Sciatic nerve (tissue), 1 donor: ENCODE results near the gene NDRG3. TPM values are rescaled to one million over a fixed set of nuclear protein-coding genes. Genes with fewer than 3 reads are reported as not detected.

Source experiments
- total RNA-seq: library from RNA; stranded (reverse); fragmentation: NEBNext Ultra II Directional; extraction: Animal tissue kit (Norgen Biotek cat#: 25700); gene quantifications from one replicate; pipeline ENCODE4 v1.2.1, GENCODE V29; 2021
- donor health status: DM: no; HTN: no; CAD: no.

Gene NDRG3
- total RNA-seq, 1 donor from 2014 or later, result 30.7 TPM

Other genes with a start within 250 kb of the NDRG3 start
- gene MYL9, start 204.6 kb downstream of the NDRG3 start, total RNA-seq, result 709 TPM
- 25.3 TPM for gene TGIF2, start 172.5 kb downstream of the NDRG3 start, total RNA-seq
- gene RAB5IF, start 140.3 kb downstream of the NDRG3 start, total RNA-seq, result 33.1 TPM
- 0.49 TPM for gene SLA2, start 99.9 kb downstream of the NDRG3 start, total RNA-seq
- 7.2 TPM for gene DSN1, start 27.7 kb upstream of the NDRG3 start, total RNA-seq
- gene TLDC2, start 130.0 kb upstream of the NDRG3 start, total RNA-seq, result 0.31 TPM
- 349 TPM for gene SAMHD1, start 205.6 kb upstream of the NDRG3 start, total RNA-seq